GM10266 (cell line): ENCODE measurements around the gene CASZ1.

ENCODE experiments used
- DNase-seq: peaks from one replicate; pipeline ENCODE4 v3.0.0; 2012; ENCODE audit errors: extremely low spot score
- CTCF ChIP-seq: IDR thresholded peaks from 2 replicates; pipeline ENCODE4 v1.5.1; 2012; ENCODE audit warnings: mild to moderate bottlenecking, low read depth; ENCODE audit not compliant: control insufficient read depth, insufficient read depth; ENCODE audit errors: missing control alignments

Gene CASZ1

GRCh38 chr1:10693497-10694273, 102.8 kb downstream of the CASZ1 start:
- DNase-seq, result peak; percentile 84
- no peak for TF ChIP-seq CTCF

GRCh38 chr1:10693152-10693496, 103.3 kb downstream of the CASZ1 start:
- DNase-seq, result no peak
- no peak for TF ChIP-seq CTCF

- DNase-seq, result peak; percentile 83
- TF ChIP-seq CTCF, result peak; percentile 67
These were observed 103.9 kb downstream of the CASZ1 start for GRCh38 chr1:10692401-10693021.

- TF ChIP-seq CTCF, result no peak
- DNase-seq, result no peak
These were observed 104.7 kb downstream of the CASZ1 start for GRCh38 chr1:10691740-10692125.

- no peak for TF ChIP-seq CTCF
- no peak for DNase-seq
These were observed 105.2 kb downstream of the CASZ1 start for GRCh38 chr1:10691075-10691739.

GRCh38 chr1:10690484-10690883, 106.0 kb downstream of the CASZ1 start:
- no peak for DNase-seq
- TF ChIP-seq CTCF, result peak; percentile 31

GRCh38 chr1:10688409-10688786, 108.0 kb downstream of the CASZ1 start:
- no peak for TF ChIP-seq CTCF
- no peak for DNase-seq
